SU-DHL-6 (cell line): ENCODE data around the gene MYH3.

Experiments
- H2AFZ ChIP-seq: fragments of 200-600 bp; sonication (generic); 2 replicates; pipeline ENCODE4 v1.6.1; 2014; ENCODE audit warnings: low read depth, mild to moderate bottlenecking, moderate library complexity, mixed read lengths, antibody characterized with exemption, low read length; ENCODE audit not compliant: severe bottlenecking
- H3F3A ChIP-seq: fragments of 200-600 bp; shearing (Covaris generic); 2 replicates; pipeline ENCODE4 v1.6.0; 2016; ENCODE audit warnings: antibody characterized with exemption, mild to moderate bottlenecking; ENCODE audit not compliant: insufficient read depth
- H3K27ac ChIP-seq: fragments of 200-600 bp; sonication (generic); 2 replicates; pipeline ENCODE4 v1.5.1; 2016; ENCODE audit warnings: low read depth, mild to moderate bottlenecking, low read length, moderate library complexity, mixed read lengths
- H3K27me3 ChIP-seq: fragments of 200-600 bp; sonication (generic), shearing (Covaris generic); 2 replicates; pipeline ENCODE4 v1.6.0; 2014; ENCODE audit warnings: mild to moderate bottlenecking, low read length
- H3K36me3 ChIP-seq: fragments of 200-600 bp; sonication (generic); 2 replicates; pipeline ENCODE4 v1.6.1; 2014; ENCODE audit warnings: mild to moderate bottlenecking, low read length, mixed read lengths
- H3K4me2 ChIP-seq: fragments of 300-600, 200-600 bp; shearing (Covaris generic), sonication (generic); 2 replicates; pipeline ENCODE4 v1.6.0; 2014; ENCODE audit warnings: low read length, low read depth, mild to moderate bottlenecking; ENCODE audit not compliant: poor library complexity, severe bottlenecking
- H3K4me3 ChIP-seq: fragments of 200-600 bp; sonication (generic); 2 replicates; pipeline ENCODE4 v1.5.1; 2014; ENCODE audit warnings: antibody characterized with exemption, low read length, mild to moderate bottlenecking, mixed read lengths; ENCODE audit not compliant: insufficient read depth, poor library complexity, severe bottlenecking
- H3K79me2 ChIP-seq: fragments of 200-600 bp; sonication (generic); 2 replicates; pipeline ENCODE4 v1.6.1; 2014; ENCODE audit warnings: mild to moderate bottlenecking, low read length, moderate library complexity; ENCODE audit not compliant: insufficient read depth
- H3K9ac ChIP-seq: fragments of 200-600 bp; sonication (generic); 2 replicates; pipeline ENCODE4 v1.7.0; 2014; ENCODE audit warnings: mild to moderate bottlenecking, low read length
- H3K9me2 ChIP-seq: fragments of 200-600 bp; sonication (generic); replicated peaks from 2 replicates; pipeline ENCODE4 v1.6.1; 2014; ENCODE audit warnings: low read length; ENCODE audit not compliant: insufficient read depth
- H3K9me3 ChIP-seq: fragments of 200-600 bp; sonication (generic); 2 replicates; pipeline ENCODE4 v1.6.1; 2014; ENCODE audit warnings: low read length, mixed read lengths; ENCODE audit not compliant: insufficient read depth
- H4K20me1 ChIP-seq: fragments of 200-600 bp; sonication (generic); 2 replicates; pipeline ENCODE4 v1.6.1; 2014; ENCODE audit warnings: low read depth, mild to moderate bottlenecking, antibody characterized with exemption, low read length, moderate library complexity, mixed read lengths
- EZH2phosphoT487 ChIP-seq: fragments of 200-600 bp; sonication (generic), shearing (Covaris generic); conservative IDR thresholded peaks from 2 replicates; pipeline ENCODE4 v1.6.1; 2018; ENCODE audit warnings: mild to moderate bottlenecking, antibody characterized with exemption, low read length, moderate library complexity, mixed read lengths
- TF ChIP-seq, protein P1 (sequence below): fragments of 200-600 bp; sonication (generic); IDR thresholded peaks from one replicate; pipeline ENCODE4 v1.5.1; 2017; ENCODE audit warnings: antibody characterized with exemption, mild to moderate bottlenecking, low read length, moderate library complexity; ENCODE audit not compliant: insufficient read depth, poor library complexity, severe bottlenecking

MYH3 gene

GRCh38 chr17:10687499-10687898 lies 30.4 kb upstream of the MYH3 start:
- Histone ChIP-seq H3K4me2 (no peak overlapping the region), H3K9ac (no peak overlapping the region), H2AFZ (no peak overlapping the region), H3K9me3 (no peaks in the 10 kb centered on the region), H3K36me3 (peaks cover 62% of the 10 kb centered on the region), H3K27ac (no peak overlapping the region), H3K4me3 (no peak overlapping the region), H3K27me3 (no peaks in the 10 kb centered on the region), H3K79me2 (peaks cover 39% of the 10 kb centered on the region), H4K20me1 (peaks cover 18% of the 10 kb centered on the region; the same call in 1 of the 2 replicates), H3F3A (0 out of 2 replicates have a peak, but pooled peaks cover 2% of the 10 kb centered on the region), H3K9me2 (no peaks in the 10 kb centered on the region)
- TF ChIP-seq EZH2phosphoT487: no peak
- TF ChIP-seq, protein P1, sequence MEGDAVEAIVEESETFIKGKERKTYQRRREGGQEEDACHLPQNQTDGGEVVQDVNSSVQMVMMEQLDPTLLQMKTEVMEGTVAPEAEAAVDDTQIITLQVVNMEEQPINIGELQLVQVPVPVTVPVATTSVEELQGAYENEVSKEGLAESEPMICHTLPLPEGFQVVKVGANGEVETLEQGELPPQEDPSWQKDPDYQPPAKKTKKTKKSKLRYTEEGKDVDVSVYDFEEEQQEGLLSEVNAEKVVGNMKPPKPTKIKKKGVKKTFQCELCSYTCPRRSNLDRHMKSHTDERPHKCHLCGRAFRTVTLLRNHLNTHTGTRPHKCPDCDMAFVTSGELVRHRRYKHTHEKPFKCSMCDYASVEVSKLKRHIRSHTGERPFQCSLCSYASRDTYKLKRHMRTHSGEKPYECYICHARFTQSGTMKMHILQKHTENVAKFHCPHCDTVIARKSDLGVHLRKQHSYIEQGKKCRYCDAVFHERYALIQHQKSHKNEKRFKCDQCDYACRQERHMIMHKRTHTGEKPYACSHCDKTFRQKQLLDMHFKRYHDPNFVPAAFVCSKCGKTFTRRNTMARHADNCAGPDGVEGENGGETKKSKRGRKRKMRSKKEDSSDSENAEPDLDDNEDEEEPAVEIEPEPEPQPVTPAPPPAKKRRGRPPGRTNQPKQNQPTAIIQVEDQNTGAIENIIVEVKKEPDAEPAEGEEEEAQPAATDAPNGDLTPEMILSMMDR: no peak

DNA sequence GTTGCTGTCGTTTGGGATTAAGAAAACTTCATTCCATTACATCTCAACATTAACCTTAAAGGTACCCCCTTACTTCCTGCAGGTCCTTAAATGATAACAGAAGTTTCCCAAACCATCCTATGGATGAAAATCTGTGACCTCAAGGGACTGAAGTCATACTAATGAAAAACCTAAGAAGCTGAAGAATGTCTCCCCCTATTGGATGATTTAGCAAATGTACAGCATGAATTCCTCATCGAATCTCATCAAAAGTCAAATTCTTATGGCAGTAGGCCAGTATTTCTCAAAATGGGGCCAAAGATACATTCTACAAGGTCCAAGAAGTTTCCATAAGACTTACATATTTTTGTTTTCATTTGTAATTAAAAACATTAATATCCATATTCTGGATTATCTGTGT lies 26.7 kb upstream of the MYH3 start:
- Histone ChIP-seq H3K9ac (no peak overlapping the region), H3K9me3 (no peaks in the 10 kb centered on the region), H3F3A (0 out of 2 replicates have a peak, but pooled peaks cover 2% of the 10 kb centered on the region), H3K4me2 (no peak overlapping the region), H3K27ac (no peak overlapping the region), H3K9me2 (no peaks in the 10 kb centered on the region), H2AFZ (no peak overlapping the region), H3K36me3 (peaks cover 36% of the 10 kb centered on the region), H4K20me1 (peaks cover 5% of the 10 kb centered on the region; the same call in 1 of the 2 replicates), H3K79me2 (peaks cover 14% of the 10 kb centered on the region), H3K27me3 (no peaks in the 10 kb centered on the region), H3K4me3 (no peak overlapping the region)
- TF ChIP-seq, protein P1: peak; percentile 28
- no peak for TF ChIP-seq EZH2phosphoT487

DNA sequence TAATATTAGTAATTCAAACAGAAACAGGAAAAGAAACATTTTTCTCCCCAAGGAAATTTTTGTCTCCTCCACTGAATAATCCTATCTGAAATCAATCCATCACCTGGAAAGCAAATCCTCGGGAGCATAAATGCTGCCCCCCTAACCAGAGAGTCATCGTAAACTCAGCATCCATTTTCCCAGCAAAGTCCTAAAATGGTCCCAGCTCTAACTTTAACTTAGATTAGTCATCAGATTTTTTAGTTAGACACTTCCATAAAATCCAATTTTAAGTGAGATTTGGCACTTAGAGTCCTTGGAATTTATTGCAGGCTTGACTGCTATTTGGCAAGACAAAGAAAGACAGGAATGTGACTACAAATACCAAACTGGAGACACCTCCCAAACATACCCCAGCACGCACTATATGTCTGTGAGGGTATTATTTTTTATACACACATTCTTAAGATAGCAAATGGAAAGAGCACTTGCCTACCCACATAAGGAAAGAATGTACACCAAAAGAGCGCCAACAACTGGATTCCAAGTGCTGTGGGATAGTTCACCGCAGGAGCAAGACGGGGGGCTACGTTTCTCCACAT lies 24.8 kb upstream of the MYH3 start:
- no peaks in the 10 kb centered on the region for H4K20me1 ChIP-seq
- H3K9me3 ChIP-seq: no peaks in the 10 kb centered on the region
- H3K36me3 ChIP-seq: peaks cover 30% of the 10 kb centered on the region
- no peak overlapping the region for H3K4me2 ChIP-seq
- 0 out of 2 replicates have a peak, but pooled peaks cover 2% of the 10 kb centered on the region for H3F3A ChIP-seq
- H3K79me2 ChIP-seq: 0 out of 2 replicates have a peak, but pooled peaks cover 5% of the 10 kb centered on the region
- H3K9me2 ChIP-seq: no peaks in the 10 kb centered on the region
- H2AFZ ChIP-seq: no peak overlapping the region
- no peak overlapping the region for H3K9ac ChIP-seq
- TF ChIP-seq EZH2phosphoT487: no peak
- H3K4me3 ChIP-seq: no peak overlapping the region
- H3K27me3 ChIP-seq: no peaks in the 10 kb centered on the region
- H3K27ac ChIP-seq: no peak overlapping the region

GRCh38 chr17:10674704-10675103 lies 17.6 kb upstream of the MYH3 start:
- Histone ChIP-seq H3K9ac (no peak overlapping the region), H3K4me3 (no peak overlapping the region), H2AFZ (no peak overlapping the region), H4K20me1 (no peaks in the 10 kb centered on the region), H3K9me3 (no peaks in the 10 kb centered on the region), H3K79me2 (no peaks in the 10 kb centered on the region), H3K4me2 (no peak overlapping the region), H3K36me3 (no peaks in the 10 kb centered on the region; the same call in 1 of the 2 replicates), H3K27ac (no peak overlapping the region), H3K27me3 (no peaks in the 10 kb centered on the region), H3F3A (peaks cover 5% of the 10 kb centered on the region; the same call in 1 of the 2 replicates), H3K9me2 (no peaks in the 10 kb centered on the region)
- TF ChIP-seq, protein P1: no peak
- no peak for TF ChIP-seq EZH2phosphoT487
